MV-4-11 (cell line): ENCODE results near the gene DTX4.

ENCODE experiments used
- DNase-seq: peaks from one replicate; lab custom pipeline; 2025; lab: John Stamatoyannopoulos, UW

Gene DTX4

DNA sequence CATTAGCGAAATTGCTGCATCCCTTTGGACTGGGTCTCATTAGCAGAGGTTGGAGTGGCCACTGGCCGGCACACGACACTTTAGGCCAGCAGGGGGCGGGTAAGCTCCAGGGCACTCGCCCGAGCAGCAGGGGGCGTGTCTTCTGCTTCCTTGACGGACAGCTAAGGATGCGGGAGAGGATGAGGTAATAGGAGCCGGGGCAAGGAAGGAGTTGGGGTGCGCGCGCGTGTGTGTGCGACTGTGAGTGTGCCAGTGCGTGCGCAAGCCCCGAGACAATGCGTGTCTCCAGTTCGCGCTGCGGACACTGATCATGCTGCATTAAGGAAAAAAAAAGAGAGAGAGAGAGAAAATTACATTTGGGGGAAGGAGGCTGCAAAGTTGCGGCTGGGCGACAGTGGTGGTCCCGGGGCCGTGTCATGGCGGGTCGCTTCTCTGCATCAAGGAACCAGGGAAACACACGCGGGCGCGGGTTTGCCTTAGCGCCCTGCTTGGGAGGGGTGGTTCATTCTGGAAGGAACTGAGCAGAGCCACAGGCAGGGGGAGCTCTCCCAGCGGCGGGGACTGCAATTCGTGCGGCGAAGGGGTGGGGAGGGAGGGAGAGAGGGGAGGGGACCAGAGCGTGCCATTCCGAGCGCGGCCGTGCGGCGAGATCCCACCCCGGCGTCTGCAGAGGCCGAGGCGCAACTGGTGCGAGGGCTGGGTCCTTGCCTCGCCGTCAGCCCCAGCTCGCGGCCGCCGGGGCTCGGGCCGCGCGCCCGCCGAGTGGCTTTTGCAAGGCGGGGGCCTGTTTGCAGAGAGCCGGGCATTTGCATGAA is at the start of gene DTX4:
Gene DTX4, plus strand, starts transcription at position 625 of the 815 bp plus-strand sequence. CDS start 464 bp downstream, outside the sequence.
- peak; percentile 90 for DNase-seq

- peak; percentile 65 for DNase-seq
Measured at GRCh38 chr11:59135648-59136461, 36.1 kb upstream of the DTX4 start.

DNA sequence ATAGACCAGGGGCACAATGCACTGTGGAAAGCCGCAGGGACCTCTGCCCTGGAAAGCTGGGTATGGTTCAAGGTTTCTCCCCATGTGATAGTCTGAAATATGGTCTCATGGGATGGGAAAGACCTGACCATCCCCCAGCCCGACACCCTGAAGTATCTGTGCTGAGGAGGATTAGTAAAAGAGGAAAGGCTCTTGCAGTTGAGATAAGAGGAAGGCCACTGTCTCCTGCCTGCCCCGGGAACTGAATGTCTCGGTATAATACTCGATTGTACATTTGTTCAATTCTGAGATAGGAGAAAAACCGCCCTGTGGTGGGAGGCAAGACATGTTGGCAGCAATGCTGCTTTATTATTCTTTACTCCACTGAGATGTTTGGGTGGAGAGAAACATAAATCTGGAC is 35.4 kb upstream of the DTX4 start:
- peak; percentile 18 for DNase-seq

- no peak for DNase-seq
Measured at GRCh38 chr11:59137190-59137589, 34.7 kb upstream of the DTX4 start.

- DNase-seq, result no peak
Measured at GRCh38 chr11:59138643-59139042, 33.3 kb upstream of the DTX4 start.

DNA sequence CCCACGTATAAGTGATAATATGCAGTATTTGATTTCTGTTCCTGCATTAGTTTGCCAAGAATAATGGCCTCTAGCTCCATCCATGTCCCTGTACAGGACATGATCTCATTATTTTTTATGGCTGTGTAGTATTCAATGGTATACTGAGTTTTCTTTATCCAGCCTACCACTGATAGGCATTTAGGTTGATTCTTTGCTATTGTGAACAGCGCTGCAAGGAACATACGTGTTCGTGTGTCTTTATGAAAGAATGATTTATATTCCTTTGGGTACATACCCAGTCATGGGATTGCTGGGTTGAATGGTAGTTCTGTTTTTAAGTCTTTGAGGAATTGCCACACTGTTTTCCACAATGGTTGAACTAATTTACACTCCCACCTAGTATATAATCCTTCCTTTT is 30.7 kb upstream of the DTX4 start:
- DNase-seq, result no peak

- DNase-seq, result no peak
Measured at GRCh38 chr11:59141673-59142460, 30.1 kb upstream of the DTX4 start.

- peak; percentile 86 for DNase-seq
Measured at GRCh38 chr11:59142530-59143507, 29.1 kb upstream of the DTX4 start, which contains the start of gene FAM111A. TSS of gene FAM111A (plus strand) at chr11:59142856. CDS start at chr11:59148873, 6,017 bp downstream.

DNA sequence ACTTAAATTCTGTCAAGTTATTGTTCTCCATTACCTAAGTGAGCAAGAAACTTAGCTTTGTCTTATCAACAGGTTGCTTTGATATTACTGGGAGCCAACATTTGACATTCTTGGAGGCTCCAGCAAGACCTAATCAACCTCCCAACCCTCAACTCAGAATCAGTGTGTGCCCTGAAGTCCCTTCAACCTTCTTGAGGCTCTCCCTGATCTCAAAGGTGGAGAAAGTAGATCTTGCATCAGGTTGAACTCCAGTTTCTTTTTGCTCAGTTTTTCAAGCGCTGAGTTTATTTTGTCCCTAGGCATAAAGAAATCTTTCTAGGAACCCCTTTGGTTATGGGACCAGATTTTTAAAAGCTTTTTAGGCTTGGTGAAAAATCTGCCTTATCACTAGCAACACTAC is 27.8 kb upstream of the DTX4 start:
- DNase-seq, result no peak

DNA sequence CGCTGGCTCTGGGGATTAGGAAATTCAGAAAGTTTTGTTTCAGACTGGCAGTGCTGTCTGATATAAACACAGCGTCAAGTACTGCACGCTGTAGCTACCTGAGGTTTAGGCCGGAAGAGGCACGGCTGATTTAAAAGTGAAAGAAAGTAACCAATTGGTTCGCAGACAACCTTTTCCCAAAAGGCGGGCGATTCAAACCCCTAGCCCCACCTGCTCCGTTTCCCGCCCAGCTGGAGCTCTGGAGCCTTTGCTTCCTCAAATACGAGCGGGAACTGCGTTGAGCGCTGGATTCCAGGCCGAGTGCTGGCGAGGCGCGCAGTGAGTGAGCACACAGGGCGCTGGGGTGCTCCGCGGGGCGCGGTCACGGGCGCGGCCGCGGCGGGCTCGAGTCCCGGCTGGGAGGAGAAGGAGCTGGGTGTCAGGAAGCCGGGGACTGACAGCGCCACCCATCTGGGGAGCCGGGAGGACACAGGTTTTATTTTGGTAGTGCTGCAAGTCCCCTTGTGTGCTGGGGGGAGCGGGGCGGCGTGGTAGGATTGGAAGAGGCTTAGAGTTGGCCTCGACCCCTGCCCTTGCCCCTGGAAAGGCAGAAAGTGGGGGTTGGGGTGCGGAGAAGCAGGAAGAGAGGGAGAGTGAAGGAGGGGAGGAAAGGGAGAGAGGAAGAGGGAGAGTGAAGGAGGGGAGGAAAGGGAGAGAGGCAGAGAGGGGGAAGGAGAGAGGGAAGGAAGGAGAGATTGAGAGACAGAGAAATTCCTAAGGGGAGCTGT is 27.2 kb upstream of the DTX4 start:
- DNase-seq, result peak; percentile 89

- peak; percentile 89 for DNase-seq
Measured at GRCh38 chr11:59145534-59145933, 26.4 kb upstream of the DTX4 start.

GRCh38 chr11:59151761-59152160 is 20.2 kb upstream of the DTX4 start:
- DNase-seq, result no peak

DNA sequence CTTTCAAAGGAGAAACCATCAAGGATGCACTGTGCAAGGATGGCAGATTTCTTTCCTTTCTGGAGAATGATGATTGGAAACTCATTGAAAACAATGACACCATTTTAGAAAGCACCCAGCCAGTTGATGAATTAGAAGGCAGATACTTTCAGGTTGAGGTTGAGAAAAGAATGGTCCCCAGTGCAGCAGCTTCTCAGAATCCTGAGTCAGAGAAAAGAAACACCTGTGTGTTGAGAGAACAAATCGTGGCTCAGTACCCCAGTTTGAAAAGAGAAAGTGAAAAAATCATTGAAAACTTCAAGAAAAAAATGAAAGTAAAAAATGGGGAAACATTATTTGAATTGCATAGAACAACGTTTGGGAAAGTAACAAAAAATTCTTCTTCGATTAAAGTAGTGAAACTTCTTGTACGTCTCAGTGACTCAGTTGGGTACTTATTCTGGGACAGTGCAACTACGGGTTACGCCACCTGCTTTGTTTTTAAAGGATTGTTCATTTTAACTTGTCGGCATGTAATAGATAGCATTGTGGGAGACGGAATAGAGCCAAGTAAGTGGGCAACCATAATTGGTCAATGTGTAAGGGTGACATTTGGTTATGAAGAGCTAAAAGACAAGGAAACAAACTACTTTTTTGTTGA is 19.5 kb upstream of the DTX4 start:
- DNase-seq, result no peak

DNA sequence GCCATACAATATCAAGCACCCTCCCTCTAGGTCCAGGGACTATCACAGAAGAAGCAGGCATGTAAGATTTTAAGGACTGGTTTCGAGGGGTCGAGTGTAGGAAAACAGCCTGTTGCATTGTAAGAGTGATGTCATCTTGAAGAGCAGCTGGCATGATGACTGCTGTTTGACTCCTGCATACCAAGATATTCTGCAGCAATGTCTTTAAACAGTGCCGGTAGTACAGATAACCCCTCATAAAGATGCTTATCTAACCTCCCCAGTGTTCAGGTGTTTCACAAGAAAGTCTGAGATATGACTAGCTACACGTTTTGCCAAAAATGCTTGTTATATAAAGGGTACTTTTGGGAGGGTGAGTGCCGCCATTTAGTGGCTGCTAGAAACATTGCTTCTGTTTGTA is 17.3 kb upstream of the DTX4 start:
- DNase-seq, result no peak

- no peak for DNase-seq
Measured at GRCh38 chr11:59157433-59157832, 14.5 kb upstream of the DTX4 start.

DNA sequence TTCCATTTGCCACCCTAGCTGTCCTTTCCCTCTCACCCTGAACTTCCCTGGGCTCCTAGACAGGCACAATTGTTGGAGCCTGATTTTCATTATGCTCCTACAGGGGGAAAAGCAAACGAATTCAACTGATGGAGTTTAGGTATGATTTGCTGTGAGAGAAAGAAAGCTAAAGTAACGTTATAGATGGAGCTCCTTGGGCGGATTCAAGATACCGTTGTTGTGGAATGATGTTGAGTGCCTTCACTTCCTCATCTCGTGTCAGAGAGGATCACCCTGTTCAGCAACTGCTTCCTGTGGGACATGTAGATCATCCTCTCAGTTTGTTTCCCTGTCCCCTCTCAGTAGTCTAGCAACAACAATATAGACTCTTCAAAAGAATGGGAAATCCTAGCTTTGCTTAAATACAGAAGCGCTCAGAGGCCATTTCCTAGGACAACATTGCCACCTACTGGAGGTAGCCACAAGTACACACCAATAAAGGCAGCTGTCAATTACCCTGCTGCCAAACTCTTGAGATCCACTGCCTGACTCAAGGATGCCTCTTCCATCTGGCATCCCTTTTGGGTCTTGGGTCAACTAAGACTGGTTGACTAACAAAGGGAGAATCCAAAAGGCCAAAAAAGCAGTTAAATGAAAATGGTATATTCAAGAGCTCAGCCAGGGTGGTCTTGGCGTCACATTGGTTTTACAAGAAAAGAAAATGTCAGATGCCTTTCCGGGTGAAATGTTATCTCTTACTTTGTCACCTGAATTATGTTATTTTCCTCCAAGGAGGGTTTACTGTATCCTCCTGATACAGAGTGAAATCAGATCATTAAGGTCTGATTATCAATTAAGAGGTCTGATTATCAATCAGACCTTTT is 13.5 kb upstream of the DTX4 start:
- DNase-seq, result peak; percentile 77

DNA sequence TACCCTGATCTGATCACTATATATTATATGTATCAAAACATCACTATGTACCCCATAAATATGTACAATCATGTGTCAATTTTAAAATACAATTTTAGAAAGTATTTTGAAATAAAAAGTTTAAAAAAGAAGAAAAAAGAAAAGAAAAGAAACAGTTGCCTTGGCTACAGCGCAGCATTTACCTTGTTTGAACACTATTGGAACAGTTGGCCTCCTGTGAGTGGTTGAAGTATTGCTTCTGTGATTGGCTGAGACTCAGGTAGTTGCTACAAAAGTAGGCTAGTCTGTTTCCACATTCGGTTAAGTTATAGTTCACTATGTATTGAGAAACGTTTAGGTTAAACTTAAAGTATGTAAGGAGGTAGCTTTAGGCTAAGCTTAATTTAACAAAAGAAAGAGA is 7.9 kb upstream of the DTX4 start:
- DNase-seq, result no peak

DNA sequence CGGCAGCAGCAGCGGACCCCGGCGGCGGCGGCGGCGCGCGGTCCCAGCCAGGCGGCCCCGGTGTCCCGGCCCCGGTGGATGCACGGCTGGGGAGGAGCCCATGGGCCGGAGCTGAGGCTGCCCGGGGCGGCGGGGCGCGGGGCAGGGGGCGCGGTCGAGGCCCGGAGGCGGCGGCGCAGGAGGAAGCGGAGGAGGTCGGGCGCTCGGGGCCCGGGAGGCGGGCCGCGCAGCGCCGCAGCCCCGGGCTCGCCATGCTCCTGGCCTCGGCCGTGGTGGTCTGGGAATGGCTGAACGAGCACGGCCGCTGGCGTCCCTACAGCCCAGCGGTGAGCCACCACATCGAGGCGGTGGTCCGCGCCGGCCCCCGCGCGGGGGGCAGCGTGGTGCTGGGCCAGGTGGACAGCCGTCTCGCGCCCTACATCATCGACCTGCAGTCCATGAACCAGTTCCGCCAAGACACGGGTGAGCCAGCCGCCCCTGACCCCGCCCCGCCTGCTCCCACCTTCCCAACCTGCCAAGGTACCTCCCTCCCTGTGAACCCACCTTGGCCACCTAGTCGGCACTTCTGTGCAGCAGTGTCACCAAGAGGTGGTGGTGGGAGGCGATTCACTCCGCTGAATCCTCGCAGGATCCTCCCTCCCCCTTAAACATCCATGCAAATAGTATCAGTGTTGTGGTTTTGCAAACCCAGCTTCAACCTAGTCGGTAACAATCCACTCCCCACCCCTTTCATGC is 580 bp downstream of the DTX4 start:
- DNase-seq, result peak; percentile 17
